GM21526 (cell line): ENCODE results near the gene PLLP.

Experiments used
- ATAC-seq: cut with Tn5 transposase; IDR thresholded peaks from one replicate; pipeline ENCODE4 v1.9.1; 2021; ENCODE audit warnings: moderate library complexity; ENCODE audit not compliant: unreplicated experiment, low FRiP score

The PLLP gene

DNA sequence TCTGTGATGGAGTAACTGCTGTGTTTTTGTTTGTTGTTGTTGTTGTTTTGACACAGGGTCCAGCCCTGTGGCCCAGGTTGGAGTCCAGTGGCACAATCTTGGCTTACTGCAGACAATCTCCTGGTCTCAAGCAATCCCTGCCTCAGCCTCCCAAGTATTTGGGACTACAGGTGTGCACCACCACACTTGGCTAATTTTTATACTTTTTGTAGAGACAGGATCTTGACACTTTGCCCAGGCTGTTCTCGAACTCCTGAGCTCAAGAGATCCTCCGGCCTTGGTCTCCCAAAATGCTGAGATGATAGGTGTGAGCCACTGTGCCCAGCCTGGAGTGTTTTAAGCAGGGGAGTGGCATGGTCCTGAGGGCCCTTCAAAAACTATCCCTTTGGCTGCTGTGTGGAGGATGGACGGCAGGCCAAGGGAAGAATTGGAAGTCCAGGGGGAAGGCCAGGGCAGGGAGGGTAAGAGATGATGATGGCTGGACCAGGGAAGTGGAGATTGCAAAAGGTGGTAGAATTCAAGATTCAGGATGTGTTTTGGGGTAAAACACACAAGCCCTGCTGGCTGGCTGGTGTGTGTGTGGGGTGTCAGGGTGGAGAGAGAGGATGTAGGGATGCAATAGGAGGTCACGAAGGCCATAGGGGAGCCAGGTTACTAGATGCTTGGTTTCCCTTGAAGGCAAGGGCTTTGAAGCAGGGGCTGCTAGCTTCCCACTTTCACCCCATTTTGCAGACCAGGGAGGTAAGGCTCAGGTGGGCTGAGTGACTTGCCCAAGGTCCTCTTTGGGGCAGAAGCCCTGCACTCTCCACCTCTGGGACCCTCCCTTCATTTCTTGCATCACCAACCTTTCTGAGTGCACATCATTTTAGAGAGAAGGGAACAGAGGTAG is 18.8 kb upstream of the PLLP start:
- no peak for ATAC-seq

- no peak for ATAC-seq
Observed at GRCh38 chr16:57301126-57301817, 16.8 kb upstream of the PLLP start.

DNA sequence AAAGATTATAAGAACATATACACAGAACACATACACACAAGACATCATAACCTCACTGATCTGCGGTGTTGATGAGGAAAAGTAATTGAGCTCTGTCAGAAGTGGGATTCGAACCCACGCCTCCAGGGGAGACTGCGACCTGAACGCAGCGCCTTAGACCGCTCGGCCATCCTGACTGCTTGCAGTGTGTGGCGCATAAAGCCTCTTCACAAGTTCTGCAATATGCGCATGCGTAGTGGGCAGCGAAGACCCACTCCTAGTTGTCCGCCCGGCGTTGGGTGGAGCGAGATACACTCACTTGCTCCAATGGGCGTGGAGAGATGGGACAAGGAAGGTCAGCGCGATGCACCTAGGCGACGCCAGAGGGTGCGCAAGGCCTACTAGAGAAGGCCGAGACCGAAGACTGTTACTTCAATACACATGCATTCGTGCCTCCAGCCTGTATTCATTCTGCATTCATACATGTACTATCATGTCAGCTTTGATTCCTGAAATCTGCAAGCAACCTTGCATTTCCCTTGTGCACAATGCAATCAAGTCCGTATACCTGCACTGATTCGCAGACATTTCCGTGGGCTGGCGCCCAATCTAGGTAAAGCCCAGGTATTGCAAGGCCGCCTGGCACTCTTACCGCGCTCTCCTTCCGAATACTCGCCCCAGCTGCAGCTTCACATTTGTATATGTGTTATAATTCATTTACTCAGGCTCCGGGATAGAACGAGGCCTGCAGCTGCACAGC is 16.1 kb upstream of the PLLP start:
- peak; percentile 83 for ATAC-seq

DNA sequence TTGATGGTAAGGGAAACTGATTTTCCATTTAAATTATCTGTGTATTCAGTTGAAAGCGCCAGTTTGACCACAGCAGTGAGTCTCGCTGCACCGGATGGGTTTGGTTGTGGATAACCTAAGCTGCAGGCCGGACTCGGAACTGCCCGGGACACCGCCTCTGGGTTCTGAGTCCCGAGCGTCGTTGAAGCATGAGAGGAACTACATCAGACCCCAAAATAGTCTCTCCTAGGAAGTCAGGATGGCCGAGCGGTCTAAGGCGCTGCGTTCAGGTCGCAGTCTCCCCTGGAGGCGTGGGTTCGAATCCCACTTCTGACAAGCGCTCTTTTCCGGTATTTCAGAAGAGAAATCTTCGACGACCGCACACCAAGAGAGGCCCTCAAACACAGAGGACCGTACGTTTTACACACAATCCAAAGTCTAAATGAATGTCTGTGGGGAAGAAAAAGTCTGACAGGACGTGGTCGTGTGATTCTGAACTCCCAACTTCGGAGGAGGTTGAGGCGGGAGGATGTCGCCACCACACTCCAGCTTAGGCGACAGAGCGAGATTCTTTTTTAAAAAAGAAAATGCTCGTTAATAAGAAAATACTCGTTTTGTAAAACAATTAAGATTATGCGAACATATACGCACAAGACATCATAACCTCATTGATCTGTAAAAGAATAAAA is 15.4 kb upstream of the PLLP start:
- peak; percentile 47 for ATAC-seq

DNA sequence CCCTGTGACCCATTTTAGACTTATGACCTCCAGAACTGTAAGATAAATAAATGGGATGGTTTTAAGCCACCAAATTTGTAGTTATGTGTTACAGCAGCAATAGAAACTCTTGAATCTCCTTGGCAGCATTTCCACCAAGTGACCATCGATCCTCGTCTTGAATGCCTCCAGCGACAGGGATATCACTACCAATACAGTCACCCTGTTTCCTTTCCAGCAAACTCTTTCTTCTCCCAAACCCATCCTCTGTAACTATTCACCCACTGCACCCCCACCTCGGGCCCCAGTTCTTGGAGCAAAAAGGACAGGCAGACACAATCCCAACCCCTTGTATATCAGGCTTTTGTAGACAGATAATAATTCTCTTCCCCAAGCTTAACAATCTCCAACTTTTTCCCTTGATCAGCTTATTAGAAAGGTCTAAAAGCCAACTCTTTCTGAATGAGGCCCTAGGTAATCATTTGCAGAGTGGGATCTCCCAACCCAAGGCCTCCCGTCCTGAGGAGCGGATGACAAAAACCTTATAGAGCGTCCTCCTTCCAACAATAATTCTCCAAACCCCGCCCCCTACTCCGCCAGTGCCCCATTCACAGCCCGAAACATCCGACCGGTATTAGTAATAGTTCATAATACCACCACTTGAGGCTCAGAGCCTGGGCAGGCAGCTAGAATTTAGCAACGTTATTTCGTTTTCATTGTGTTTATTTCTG is 14.7 kb upstream of the PLLP start:
- peak; percentile 20 for ATAC-seq

DNA sequence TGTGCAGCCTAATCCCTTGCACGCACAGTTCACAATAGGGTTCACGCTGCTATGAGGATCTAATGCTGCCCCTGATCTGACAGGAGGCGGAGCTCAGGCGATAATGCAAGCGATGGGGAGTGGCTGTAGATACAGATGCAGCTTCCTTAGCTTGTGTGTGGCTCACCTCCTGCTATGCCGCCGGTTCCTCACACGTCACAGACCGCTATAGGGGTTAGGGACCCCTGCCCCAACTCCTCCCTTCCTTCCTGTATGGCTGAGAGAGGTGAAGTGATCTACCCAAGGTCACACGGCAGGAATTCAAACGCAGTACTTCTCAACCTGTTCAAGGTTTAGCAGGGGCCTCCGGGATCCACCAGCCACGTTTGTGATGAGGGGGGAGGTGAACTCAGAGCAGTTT is 13.4 kb upstream of the PLLP start:
- no peak for ATAC-seq

GRCh38 chr16:57289391-57290257 is 5.2 kb upstream of the PLLP start:
- ATAC-seq: no peak

GRCh38 chr16:57285379-57285778 is 907 bp upstream of the PLLP start:
- ATAC-seq: no peak

DNA sequence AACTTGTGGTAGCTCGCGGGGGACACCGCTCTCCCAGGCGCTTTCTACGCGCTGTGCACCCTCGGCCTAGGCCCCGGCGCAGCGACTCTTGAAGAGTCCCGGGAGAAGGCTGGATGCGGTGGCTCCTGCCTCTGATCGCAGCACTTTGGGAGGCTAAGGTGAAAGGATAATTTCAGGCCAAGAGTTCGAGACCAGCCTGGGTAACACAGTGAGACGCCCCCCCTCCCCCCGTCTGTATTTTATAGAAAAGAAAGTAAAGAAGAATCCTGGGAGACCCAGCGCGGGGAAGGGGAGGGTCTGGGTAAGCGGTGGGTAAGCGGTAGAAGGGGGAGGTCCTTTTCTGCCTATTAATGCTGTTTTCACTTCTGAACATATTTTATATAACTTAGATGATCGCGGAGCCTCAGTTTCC is 486 bp upstream of the PLLP start:
- ATAC-seq: no peak

GRCh38 chr16:57283959-57284208 is 588 bp downstream of the PLLP start:
- no peak for ATAC-seq

- ATAC-seq: no peak
Observed at GRCh38 chr16:57283214-57283958, 1.1 kb downstream of the PLLP start.

GRCh38 chr16:57282510-57283213 is 1.8 kb downstream of the PLLP start:
- ATAC-seq: no peak

- ATAC-seq: no peak
Observed at GRCh38 chr16:57281791-57282190, 2.7 kb downstream of the PLLP start.

GRCh38 chr16:57279780-57280638 is 4.5 kb downstream of the PLLP start:
- no peak for ATAC-seq

GRCh38 chr16:57278494-57278893 is 6.0 kb downstream of the PLLP start:
- ATAC-seq: no peak

DNA sequence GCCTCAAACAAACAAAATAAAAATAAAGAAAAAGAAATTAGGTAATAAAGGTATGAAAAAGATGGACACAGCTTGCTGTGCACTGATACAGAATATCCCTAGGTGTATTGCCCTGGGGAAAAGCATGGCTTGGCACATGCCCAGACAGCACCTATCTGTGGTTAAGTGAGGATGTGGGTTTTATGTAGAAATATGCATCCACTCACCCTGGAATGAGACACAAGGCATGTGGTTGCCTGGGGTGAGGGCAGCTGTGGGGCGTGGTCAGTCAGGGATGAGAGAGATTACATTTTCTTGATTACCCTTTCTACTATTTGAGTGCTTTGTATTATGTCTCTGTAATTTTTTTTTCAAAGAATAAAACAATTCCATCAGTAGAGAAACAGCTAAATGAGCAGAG is 6.9 kb downstream of the PLLP start:
- ATAC-seq: no peak

- no peak for ATAC-seq
Observed at GRCh38 chr16:57276596-57276995, 7.9 kb downstream of the PLLP start.
